ENCODE measurements around the gene EFL1. TPM values are rescaled to one million over a fixed set of nuclear protein-coding genes. Genes with fewer than 3 reads are reported as not detected.

EFL1 gene
- polyA plus RNA-seq, 3 donors = 23.4 to 25.5 (median 24.5) TPM

DNA sequence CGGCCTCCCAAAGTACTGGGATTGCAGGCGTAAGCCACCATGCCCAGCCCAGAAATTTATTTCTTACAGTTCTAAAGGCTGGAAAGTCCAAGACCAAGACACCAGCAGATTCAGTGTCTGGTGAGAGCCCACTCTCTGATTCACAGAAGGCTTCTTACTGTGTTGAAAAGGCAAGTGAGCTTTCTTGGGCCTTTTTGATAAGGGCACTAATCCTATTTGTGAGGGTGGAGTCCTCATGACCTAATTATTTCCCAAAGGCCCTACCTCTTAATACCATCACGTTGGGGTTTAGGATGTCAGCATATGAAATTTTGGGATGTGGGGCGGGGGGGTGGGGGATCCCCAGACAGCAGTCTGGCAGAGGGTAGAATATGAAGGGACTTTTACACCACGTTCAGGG lies 169.2 kb downstream of the EFL1 start:
- DNase-seq (ENCODE audit: low read depth in 3 of 3, low spot score in 2 of 3) = no peak

DNA sequence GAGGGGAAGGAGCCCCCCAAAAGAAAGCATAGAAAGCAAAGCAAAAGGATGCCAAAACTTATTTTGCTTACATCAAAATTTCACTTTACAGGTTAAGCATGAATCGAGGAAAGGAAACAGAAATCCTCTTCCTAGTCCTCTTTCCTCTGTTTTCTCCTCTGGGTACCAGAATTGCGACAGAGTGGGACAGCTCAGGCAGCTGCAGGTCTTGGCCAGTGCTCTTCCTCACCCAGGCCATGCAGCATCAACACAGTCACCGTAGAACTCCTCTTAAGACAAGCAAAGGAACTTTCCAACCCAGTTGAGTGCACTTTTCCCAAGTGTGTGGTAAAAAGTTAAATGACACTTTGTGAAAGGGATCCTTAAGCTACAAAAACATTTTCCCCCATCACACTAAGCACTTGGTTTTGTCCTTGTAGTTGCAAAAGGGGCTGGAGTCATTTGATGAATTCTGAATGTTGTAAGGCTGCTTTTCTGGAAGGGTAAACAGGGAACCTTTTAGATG lies 170.8 kb downstream of the EFL1 start:
- DNase-seq (ENCODE audit: low read depth in 3 of 3, low spot score in 2 of 3) = no peak

DNA sequence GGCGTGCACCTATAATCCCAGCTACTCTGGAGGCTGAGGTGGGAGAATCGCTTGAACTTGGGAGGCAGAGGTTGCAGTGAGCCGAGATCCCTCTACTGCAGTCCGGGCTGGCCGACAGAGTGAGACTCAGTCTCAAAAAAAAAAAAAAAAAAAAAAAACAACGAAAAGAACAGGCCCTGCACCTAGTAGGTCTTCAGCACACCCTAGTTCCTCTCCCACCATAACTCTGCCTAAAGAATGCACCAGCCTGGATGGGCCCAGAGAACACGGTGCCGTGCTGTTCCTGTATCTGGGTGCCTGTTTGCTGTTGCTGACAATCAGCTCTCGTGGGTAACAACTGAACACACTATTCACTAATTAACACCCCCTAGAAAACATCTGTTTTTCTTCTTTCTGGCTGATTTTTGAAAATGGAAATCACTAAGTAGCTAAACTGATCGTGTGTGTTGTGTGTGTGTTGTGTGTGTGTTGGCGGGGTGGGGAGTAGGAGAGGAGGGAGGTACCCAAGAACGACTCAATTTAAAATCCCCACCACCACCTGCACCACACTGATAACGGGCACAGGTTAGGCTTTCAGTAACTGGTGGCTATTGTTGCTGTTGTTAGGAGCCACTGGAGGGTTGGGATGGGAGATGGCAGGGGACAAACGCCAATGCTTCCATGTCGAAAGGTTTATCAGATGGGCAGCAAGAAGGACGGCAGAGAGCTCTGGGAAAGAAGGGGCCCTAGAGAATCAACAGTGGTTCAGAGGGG lies 176.1 kb downstream of the EFL1 start:
- DNase-seq (ENCODE audit: low read depth in 3 of 3, low spot score in 2 of 3) = no peak

DNA sequence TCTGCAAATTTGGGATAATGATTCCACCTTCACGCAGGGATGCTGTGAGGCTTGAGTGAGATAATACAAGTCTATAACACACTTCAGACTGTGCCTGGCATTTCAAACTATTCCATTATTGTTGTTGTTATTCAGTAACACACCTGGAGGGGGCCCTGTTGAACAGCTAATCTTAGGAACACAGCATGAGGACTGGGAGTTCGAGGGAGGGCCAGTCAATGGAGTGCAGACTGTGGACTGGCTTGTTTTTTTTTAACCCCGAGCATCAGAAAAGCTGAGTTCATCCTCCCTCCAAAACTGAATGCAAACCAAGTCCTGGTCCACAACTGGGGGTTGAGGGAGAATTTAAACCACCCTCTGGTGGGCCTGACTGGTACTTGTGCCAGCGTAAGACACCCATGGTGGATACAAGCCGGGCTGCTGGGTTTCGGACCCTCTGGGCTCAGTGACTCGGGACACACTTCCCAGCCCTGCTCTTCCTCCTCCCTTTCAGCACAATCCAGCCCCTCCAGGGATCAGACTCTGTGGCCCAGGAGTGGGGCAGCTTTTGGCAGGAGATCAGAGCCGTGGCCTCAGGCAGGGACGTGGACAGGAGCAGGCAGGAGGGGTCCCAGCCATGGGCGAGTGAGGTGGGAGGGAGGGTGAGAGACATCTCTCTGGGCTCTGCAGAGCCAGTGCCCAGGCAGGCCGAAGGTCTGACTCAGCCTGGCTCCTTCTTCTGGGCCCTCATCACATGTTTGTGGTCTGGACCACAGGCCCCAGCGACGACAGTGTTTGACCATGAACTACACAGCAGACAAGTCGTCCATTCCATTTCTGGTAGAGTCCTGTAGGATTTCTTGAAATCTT lies 180.4 kb downstream of the EFL1 start:
- DNase-seq (ENCODE audit: low read depth in 3 of 3, low spot score in 2 of 3) = no peak

DNA sequence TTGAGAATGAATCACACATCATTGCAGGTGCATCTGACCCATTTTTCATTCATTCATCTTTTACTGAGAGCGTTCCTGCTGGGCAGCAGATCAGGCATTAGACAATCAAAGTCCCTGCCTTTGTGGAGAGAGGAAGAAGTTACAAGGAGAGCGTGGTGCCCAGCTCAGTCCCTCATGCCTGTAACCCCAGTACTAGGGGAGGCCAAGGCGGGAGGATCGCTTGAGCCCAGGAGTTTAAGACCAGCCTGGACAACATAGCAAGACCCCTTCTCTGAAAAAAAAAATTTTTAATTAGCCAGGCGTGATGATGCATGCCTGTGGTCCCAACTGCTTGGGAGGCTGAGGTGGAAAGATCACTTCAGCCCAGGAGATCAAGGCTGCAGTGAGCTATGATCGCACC lies 181.8 kb downstream of the EFL1 start:
- no peak for DNase-seq (ENCODE audit: low read depth in 3 of 3, low spot score in 2 of 3)

Other genes starting within 250 kb of the EFL1 start
- 10 to 100 TPM; 11.7 to 12.9 (median 11.8) TPM for gene MEX3B, start 216.7 kb downstream of the EFL1 start, polyA plus RNA-seq (ENCODE audit: insufficient read length in 3 of 3)
- gene SAXO2, start 84 bp upstream of the EFL1 start, polyA plus RNA-seq (ENCODE audit: insufficient read length in 3 of 3) = 1 to 10 TPM; 5.4 to 6.1 (median 5.5) TPM
- 1 to 10 TPM; 3.5 to 4.2 (median 3.7) TPM for gene GOLGA6L10, start 86.7 kb upstream of the EFL1 start, polyA plus RNA-seq (ENCODE audit: insufficient read length in 3 of 3)
- 1 to 10 TPM; 4.6 to 7.4 (median 5.9) TPM for gene GOLGA6L9, start 167.1 kb upstream of the EFL1 start, polyA plus RNA-seq (ENCODE audit: insufficient read length in 3 of 3)